GM21526 (cell line): ENCODE results near the gene RAB4B.
"Not testable (repeated sequence)": the region's sequence is repeated elsewhere in the genome, so short reads cannot be mapped to it uniquely, and the experiment has no call there.

Experiments
- ATAC-seq: cut with Tn5 transposase; IDR thresholded peaks from one replicate; pipeline ENCODE4 v1.9.1; 2021; ENCODE audit warnings: moderate library complexity; ENCODE audit not compliant: unreplicated experiment, low FRiP score

Gene RAB4B, protein sequence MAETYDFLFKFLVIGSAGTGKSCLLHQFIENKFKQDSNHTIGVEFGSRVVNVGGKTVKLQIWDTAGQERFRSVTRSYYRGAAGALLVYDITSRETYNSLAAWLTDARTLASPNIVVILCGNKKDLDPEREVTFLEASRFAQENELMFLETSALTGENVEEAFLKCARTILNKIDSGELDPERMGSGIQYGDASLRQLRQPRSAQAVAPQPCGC

GRCh38 chr19:40777937-40778705 is at the start of gene RAB4B:
RAB4B (plus strand) TSS chr19:40778247; CDS start chr19:40778376, 129 bp downstream.
- ATAC-seq = peak; percentile 58

DNA sequence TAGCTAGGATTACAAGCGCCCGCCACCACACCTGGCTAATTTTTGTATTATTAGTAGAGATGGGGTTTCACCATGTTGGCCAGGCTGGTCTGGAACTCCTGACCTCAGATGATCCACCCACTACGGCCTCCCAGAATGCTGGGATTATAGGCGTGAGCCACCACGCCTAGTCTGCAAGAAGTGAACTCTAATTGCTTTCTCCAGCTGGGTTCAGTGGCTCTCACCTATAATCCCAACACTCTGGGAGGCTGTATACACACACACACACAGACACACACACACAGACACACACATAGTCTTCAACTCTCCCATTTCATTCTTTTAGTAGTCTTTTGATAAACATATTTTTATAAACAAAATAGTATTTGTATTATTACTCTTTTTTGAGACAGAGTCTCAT is 48.0 kb upstream of the RAB4B start:
- not testable (repeated sequence) for ATAC-seq

GRCh38 chr19:40732304-40732703 is 45.7 kb upstream of the RAB4B start:
- ATAC-seq = not testable (repeated sequence)

GRCh38 chr19:40733149-40733548 is 44.9 kb upstream of the RAB4B start:
- ATAC-seq = no peak

DNA sequence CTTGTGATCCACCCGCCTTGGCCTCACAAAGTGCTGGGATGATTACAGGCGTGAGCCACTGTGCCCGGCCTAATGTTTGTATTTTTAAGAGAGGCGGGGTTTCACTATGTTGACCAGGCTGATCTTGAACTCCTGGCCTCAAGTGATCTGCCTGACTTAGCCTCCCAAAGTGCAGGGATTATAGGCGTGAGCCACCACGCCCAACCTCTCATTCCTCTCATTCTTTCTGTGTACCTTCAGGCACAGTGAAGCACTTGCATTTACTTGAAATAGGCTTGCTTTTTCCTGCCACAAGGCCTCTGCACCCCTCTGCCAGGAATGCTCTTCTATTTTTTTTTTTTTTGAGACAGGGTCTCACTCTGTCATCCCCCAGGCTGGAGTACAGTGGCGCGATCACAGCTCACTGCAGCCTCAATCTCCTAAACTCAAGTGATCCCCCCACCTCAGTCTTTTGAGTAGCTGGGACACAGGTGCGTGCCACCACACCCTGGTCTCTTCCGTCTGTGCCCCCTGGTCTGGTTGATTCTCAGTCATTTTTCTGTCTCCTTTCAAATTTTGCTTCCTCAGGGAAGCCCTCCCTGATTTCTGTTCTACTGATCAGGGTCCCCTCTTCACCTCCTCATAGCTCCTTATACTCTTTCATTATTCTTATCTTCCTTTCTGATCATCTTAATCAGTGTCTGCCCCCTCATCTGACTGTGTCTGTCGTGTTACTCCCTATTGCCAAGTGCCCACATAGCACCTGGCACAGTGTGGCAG is 42.9 kb upstream of the RAB4B start:
- no peak for ATAC-seq

GRCh38 chr19:40736661-40737060 is 41.4 kb upstream of the RAB4B start:
- ATAC-seq = no peak

GRCh38 chr19:40737102-40737644 is 40.9 kb upstream of the RAB4B start:
- no peak for ATAC-seq

DNA sequence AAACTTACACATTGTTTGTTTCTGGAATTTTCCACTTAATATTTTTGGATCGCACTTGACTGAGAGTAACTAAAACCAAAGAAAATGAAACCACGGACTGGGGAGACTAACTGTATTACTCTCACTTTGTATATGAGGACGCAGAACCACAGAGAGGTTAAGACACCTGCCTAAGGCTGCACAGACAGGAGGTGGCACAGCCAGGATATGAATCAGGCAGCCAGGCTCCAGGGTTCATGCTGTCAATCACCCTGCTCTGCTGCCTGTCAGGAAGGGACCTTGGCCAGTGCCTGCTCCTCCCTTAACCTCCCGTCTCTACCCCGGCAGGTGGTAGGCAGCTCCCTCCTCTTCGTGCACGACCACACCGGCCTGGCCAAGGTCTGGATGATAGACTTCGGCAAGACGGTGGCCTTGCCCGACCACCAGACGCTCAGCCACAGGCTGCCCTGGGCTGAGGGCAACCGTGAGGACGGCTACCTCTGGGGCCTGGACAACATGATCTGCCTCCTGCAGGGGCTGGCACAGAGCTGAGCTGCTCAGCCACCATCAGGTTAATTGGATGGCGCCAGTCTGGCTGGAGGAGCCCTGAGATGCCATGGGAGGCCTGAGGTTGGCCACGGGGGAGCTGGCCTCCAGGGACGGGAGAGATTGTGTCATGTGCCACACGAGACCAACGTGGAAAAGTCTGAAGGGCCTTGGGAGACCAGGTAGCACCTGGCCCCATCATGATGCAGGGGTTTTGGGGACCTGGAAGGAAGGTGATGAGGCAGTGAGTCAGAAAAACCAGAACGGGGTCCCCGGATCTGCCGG is 38.8 kb upstream of the RAB4B start:
- ATAC-seq = no peak

DNA sequence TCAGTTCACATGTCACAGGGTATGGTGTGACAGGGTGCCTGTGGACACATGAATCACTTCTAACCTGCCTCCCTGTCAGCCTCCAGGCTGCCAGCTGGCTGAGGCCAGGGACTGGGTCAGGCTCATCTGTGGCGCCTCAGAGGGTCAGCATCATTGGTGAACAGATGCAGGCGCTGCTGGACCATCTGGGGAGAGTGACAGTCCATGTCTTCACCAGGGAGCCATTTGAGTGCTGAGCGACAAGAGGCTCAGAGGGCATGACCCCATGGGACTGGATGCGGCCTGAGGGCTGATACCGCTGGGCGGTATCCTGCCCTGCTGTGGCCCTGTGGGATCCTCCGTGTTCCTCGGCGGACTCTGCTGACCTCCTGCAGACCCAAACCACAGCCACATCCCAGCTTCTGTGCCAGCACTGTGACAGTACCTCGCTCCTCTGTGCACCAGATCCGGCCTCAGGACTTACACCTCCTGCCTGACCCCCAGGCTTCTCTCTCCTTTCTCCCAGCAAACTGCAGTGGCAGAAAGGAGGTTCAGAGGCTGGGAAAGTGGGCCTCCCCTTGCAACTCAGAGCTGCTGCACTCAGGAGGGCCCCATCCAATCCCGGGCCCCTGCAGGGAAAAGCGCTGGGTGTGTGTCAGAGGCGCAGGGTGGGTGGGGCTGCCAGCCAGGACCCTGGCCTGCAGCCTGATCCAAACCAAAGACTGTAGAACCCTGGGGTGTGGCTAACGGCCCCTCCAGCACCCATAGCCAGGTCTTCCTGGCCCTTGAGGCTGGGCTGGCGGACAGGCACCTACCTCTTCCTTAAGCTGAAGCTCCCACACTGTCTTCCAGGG is 38.0 kb upstream of the RAB4B start:
- no peak for ATAC-seq

- ATAC-seq = no peak
Observed at GRCh38 chr19:40740747-40741146, 37.3 kb upstream of the RAB4B start.

- no peak for ATAC-seq
Observed at GRCh38 chr19:40741527-40742390, 36.3 kb upstream of the RAB4B start.

DNA sequence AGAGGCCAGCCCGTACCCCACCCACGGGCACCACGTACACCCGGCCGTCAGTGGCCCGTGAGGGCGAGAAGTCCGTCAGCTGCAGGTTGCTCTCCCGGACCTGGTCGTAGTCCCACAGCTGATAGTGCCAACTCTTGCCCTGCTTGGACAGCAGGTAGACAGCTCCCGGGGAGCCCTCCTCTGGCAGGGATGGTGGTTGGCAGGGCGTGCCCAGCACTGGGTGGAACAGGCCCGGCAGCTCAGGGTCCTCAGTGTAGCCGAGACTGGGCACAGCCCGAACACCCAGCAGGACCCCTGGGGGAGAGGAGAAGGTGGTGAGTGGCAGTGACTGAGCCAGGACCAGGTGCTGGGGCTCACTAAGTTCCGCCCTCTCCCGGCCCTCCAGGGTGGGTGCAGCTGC is 35.6 kb upstream of the RAB4B start:
- ATAC-seq = no peak

DNA sequence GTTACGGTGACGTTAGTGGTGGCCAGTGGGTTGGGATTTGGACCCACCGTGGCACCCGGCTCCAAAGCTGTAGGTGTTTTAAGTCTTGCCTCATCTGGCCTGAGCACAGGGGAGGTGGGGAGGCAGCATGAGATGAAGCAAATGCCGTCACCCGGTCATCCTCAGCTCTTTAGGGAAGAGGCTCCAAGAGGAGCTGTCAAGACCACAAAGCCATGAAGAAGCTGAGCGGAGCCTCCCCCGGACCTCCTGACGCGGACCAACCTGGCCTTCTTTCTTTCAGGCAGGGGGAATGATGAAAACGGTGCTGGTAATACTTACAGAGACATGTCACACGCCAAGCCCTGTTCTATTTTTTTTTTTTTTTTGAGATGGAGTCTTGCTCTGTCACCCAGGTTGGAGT is 35.2 kb upstream of the RAB4B start:
- no peak for ATAC-seq

DNA sequence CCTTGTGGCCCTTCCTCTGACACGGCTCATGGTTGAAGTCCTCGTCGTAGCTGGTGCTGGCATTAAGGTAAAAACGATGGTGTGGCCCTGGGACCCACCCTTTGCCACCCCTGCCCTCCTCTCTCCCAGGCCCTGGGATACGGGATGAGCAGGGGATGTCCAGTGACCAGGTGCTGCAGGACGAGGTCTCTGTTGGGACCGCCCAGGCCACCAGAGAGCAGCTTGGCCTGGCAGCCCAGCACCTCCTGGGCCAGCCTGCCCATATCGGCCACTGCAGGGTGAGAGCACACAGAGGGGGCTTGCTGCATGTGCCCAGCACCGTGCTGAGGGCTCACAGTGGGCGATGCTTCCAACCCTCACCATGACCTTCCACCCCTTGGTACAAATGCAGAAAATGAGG is 34.1 kb upstream of the RAB4B start:
- no peak for ATAC-seq

GRCh38 chr19:40744554-40745401 is 33.3 kb upstream of the RAB4B start:
- ATAC-seq = no peak

GRCh38 chr19:40745402-40745780 is 32.7 kb upstream of the RAB4B start:
- ATAC-seq = no peak

GRCh38 chr19:40747536-40747935 is 30.5 kb upstream of the RAB4B start:
- no peak for ATAC-seq
